Measurements from ENCODE around the gene PRSS12.

The PRSS12 gene

GRCh38 chr4:118235566-118236120 is 117.2 kb downstream of the PRSS12 start:
- no peak for DNase-seq
- Mint-ChIP-seq H3K4me1 (no peaks in the 10 kb centered on the region), H3K9me3 (no peaks in the 10 kb centered on the region)

More at GRCh38 chr4:118235566-118236120, 117.2 kb downstream of the PRSS12 start:
- no peaks in the 10 kb centered on the region for H3K27me3 Mint-ChIP-seq
- no peak for ATAC-seq
- no peak overlapping the region for H3K4me3 Mint-ChIP-seq
- H3K27ac Mint-ChIP-seq: no peak overlapping the region
